Hepatocyte (in vitro differentiated cells): ENCODE data around the gene RPL10. TPM values are rescaled to one million over a fixed set of nuclear protein-coding genes. Genes with fewer than 3 reads are reported as not detected.
"Not testable (repeated sequence)": the region's sequence is repeated elsewhere in the genome, so short reads cannot be mapped to it uniquely, and the experiment has no call there.

Source experiments
- DNase-seq: peaks from one replicate; pipeline ENCODE4 v3.0.0-alpha.2; 2016; ENCODE audit warnings: low spot score
- H2AFZ ChIP-seq: fragments of 200-600 bp; sonication (generic); 2 replicates; pipeline ENCODE4 v1.6.0; 2016; ENCODE audit warnings: antibody characterized with exemption, mild to moderate bottlenecking
- H3K27ac ChIP-seq: fragments of 200-600 bp; sonication (generic); 2 replicates; pipeline ENCODE4 v1.5.1; 2016; ENCODE audit warnings: mild to moderate bottlenecking
- H3K27me3 ChIP-seq: fragments of 200-600 bp; sonication (generic); 2 replicates; pipeline ENCODE4 v1.6.1; 2016
- H3K36me3 ChIP-seq: fragments of 200-600 bp; sonication (generic); replicated peaks from 2 replicates; pipeline ENCODE4 v1.5.1; 2016; ENCODE audit warnings: low read depth; ENCODE audit not compliant: insufficient read depth
- H3K4me1 ChIP-seq: fragments of 200-600 bp; sonication (generic); 2 replicates; pipeline ENCODE4 v1.5.1; 2016; ENCODE audit warnings: mild to moderate bottlenecking, moderate library complexity; ENCODE audit not compliant: insufficient read depth
- H3K4me2 ChIP-seq: fragments of 200-600 bp; sonication (generic); 2 replicates; pipeline ENCODE4 v1.6.0; 2016
- H3K4me3 ChIP-seq: fragments of 200-600 bp; sonication (generic); 2 replicates; pipeline ENCODE4 v1.5.1; 2016; ENCODE audit warnings: mild to moderate bottlenecking
- H3K79me2 ChIP-seq: fragments of 200-600 bp; sonication (generic); 2 replicates; pipeline ENCODE4 v1.6.0; 2017; ENCODE audit warnings: mild to moderate bottlenecking
- H3K9me2 ChIP-seq: fragments of 200-600 bp; sonication (generic); replicated peaks from 2 replicates; pipeline ENCODE4 v1.6.0; 2017; ENCODE audit warnings: mild to moderate bottlenecking; ENCODE audit not compliant: insufficient read depth
- H3K9me3 ChIP-seq: fragments of 200-600 bp; sonication (generic); 2 replicates; pipeline ENCODE4 v1.5.1; 2016; ENCODE audit warnings: low read depth, mild to moderate bottlenecking
- H4K20me1 ChIP-seq: fragments of 200-600 bp; sonication (generic); 2 replicates; pipeline ENCODE4 v1.6.0; 2016; ENCODE audit warnings: mild to moderate bottlenecking; ENCODE audit not compliant: insufficient read depth, poor library complexity, severe bottlenecking
- CTCF ChIP-seq: fragments of 200-600 bp; sonication (generic); IDR thresholded peaks from 2 replicates; pipeline ENCODE4 v1.5.1; 2016; ENCODE audit warnings: antibody characterized with exemption, mild to moderate bottlenecking; ENCODE audit not compliant: poor library complexity
- EZH2 ChIP-seq: fragments of 200-600 bp; sonication (generic); IDR thresholded peaks from 2 replicates; pipeline ENCODE4 v1.6.1; 2016; ENCODE audit warnings: antibody characterized with exemption, mild to moderate bottlenecking, borderline replicate concordance
- EZH2phosphoT487 ChIP-seq: fragments of 200-600 bp; sonication (generic); IDR thresholded peaks from one replicate; pipeline ENCODE4 v1.6.1; 2018; ENCODE audit warnings: antibody characterized with exemption, mild to moderate bottlenecking, low read depth, moderate library complexity; ENCODE audit not compliant: unreplicated experiment, severe bottlenecking
- WGBS: methylation state at CpG from one replicate; pipeline ENCODE4 v1.1.6; 2016; ENCODE audit warnings: low lambda C conversion rate; ENCODE audit errors: missing lambda C conversion rate; 5-methylcytosine and 5-hydroxymethylcytosine counted together
- polyA plus RNA-seq: library from polyadenylated mRNA; unstranded; fragments of >200 nt; fragmentation: Nextera tagmentation; extraction: Ambion mirVana; gene quantifications from 2 replicates; pipeline ENCODE4 v1.2.1, GENCODE V29; 2016
- total RNA-seq: library from RNA; depleted of rRNA; stranded (reverse); fragments of >200 nt; gene quantifications from 2 replicates; pipeline ENCODE4 v1.2.3, GENCODE V29; 2014

The RPL10 gene
- total and polyA plus RNA-seq, 2 experiments from 2014 or later = 1,206 to 4,460 TPM

DNA sequence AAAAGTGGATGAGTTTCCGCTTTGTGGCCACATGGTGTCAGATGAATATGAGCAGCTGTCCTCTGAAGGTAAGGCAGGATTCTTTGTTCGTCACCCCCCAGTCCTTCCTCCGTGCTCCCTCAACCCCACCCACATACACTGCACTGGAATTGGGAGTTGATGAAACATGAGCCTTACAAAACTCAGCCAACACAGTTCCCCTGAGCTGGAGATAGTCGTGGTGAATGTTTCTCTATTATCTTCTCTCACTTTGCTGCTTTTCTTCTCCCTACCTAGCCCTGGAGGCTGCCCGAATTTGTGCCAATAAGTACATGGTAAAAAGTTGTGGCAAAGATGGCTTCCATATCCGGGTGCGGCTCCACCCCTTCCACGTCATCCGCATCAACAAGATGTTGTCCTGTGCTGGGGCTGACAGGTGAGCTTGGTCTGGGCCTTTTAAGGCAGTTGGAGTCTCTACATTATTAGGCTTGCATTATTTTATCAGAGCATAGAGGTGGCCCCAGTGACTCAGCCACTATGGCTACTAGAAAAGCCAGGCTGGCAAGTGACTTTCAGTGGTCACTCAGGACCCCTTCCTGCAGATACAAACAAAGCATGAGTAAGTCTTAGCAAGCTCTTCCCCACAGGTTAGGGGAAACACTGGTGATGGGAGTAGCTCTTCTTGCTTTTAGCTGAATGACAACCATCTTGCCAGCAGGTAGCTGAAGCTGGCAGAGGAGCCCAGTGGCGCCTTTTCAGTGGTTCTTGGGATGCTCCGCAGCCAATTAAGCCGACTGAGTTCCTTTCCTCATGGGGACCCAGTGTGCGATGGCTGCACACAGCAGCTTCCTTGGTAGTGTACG lies 1.6 kb downstream of the RPL10 start:
- peaks cover 4% of the 10 kb centered on the region for H3K4me1 ChIP-seq
- H3K36me3 ChIP-seq = peaks cover 3% of the 10 kb centered on the region
- peak overlapping the region; percentile 54 for H3K4me3 ChIP-seq
- H3K27me3 ChIP-seq = no peaks in the 10 kb centered on the region
- H3K27ac ChIP-seq = peak overlapping the region; percentile 98
- H3K9me2 ChIP-seq = no peaks in the 10 kb centered on the region
- no peak for DNase-seq
- H4K20me1 ChIP-seq = peaks cover 24% of the 10 kb centered on the region
- H2AFZ ChIP-seq = no peak overlapping the region
- WGBS = 62% methylated on average over 14 of the region's 14 CpGs
- H3K79me2 ChIP-seq = peaks cover 16% of the 10 kb centered on the region
- peak overlapping the region; percentile 80 for H3K4me2 ChIP-seq
- H3K9me3 ChIP-seq = no peaks in the 10 kb centered on the region
- no peak for TF ChIP-seq CTCF
- TF ChIP-seq EZH2phosphoT487 = no peak
- no peak for TF ChIP-seq EZH2

- not testable (repeated sequence) for DNase-seq, H3K36me3 ChIP-seq, H3K4me1 ChIP-seq, H3K27me3 ChIP-seq, H3K9me3 ChIP-seq, H2AFZ ChIP-seq, H3K9me2 ChIP-seq, H3K4me3 ChIP-seq
- WGBS = 87% methylated on average over 6 of the region's 6 CpGs
- H4K20me1 ChIP-seq = peaks cover 24% of the 10 kb centered on the region
- peak overlapping the region; percentile 98 for H3K27ac ChIP-seq
- peak overlapping the region; percentile 80 for H3K4me2 ChIP-seq
- H3K79me2 ChIP-seq = peaks cover 16% of the 10 kb centered on the region
Observed at GRCh38 chrX:154400369-154400817, 2.2 kb downstream of the RPL10 start.

DNA sequence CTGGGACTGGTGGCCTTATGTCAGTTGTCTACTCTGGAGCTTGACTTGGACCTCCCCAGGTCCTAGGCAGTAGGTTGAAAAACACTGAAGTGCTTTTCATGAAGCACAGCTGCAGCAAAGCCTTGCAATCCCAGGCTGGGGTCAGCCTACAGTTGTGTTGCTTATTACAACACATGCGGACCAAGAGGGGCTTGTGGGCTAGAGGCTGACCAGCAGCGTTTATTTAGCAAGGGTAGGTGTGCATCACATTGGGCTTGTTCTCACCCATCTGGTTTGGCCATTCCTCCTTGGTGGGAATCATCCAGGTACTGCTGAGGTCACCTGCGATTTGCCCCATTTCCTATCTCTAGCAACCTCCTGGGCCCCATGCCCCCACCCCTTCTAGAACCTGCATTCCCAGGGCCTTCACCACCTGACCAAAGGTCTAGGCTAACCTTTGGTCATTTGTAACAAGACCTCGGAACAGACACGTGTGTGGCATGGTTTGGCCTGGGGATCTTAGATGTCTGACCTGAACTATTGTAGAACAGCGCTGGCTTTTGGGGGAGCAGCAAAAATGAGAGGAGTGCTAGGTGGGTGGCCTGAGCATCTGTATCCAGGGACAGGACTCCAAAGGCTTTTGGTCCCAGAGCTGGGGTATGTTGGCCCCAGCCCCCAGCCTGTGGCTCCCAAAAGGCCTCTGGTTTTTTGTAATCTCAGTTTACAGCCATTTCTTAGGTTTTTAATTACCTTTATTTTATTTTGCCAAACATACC lies 3.0 kb downstream of the RPL10 start:
- Histone ChIP-seq H4K20me1 (peaks cover 24% of the 10 kb centered on the region), H3K4me1 (peaks cover 4% of the 10 kb centered on the region), H2AFZ (no peak overlapping the region), H3K79me2 (peaks cover 16% of the 10 kb centered on the region), H3K9me2 (no peaks in the 10 kb centered on the region), H3K36me3 (peaks cover 3% of the 10 kb centered on the region), H3K9me3 (no peaks in the 10 kb centered on the region), H3K27me3 (no peaks in the 10 kb centered on the region), H3K4me3 (no peak overlapping the region), H3K27ac (peak overlapping the region; percentile 23), H3K4me2 (no peak overlapping the region)
- peak; percentile 24 for DNase-seq
- WGBS = 60% methylated on average over 6 of the region's 6 CpGs
- TF ChIP-seq EZH2phosphoT487 (no peak), CTCF (no peak), EZH2 (no peak)
